ENCODE measurements around the gene ZNF341. TPM values are rescaled to one million over a fixed set of nuclear protein-coding genes. Genes with fewer than 3 reads are reported as not detected.
A peak's percentile ranks its signal among the peaks of the same experiment; 100 is the strongest.

The ZNF341 gene
- total and polyA plus RNA-seq, 9 of the 15 experiments (the other 6 are each of a cell fraction or from before 2014, with no cell fraction given): 0.08 to 2.6 (median 1.0) TPM

- TF ChIP-seq GABPB1 (CRISPR knock-in tag; IDR thresholded peaks at IDR 0.05) (no peak), FOXJ2 (tag; IDR thresholded peaks at IDR 0.05) (no peak), FOSL1 (tag; conservative IDR thresholded peaks at IDR 0.05) (no peak), ZNF197 (CRISPR knock-in tag; IDR thresholded peaks at IDR 0.05; ENCODE audit: low read depth) (no peak), ZNF431 (CRISPR knock-in tag; IDR thresholded peaks at IDR 0.05) (no peak), THAP12 (CRISPR knock-in tag; IDR thresholded peaks at IDR 0.05) (no peak), TEAD1 (CRISPR knock-in tag; IDR thresholded peaks at IDR 0.05) (peak in 1 of 2 experiments; percentile 52; a peak in 1 of 4 replicates), HNRNPLL (IDR thresholded peaks at IDR 0.05; ENCODE audit: low read depth, low read length, poor library complexity, severe bottlenecking) (no peak), GTF2A2 (tag; IDR thresholded peaks at IDR 0.05) (no peak), ZNF592 (IDR thresholded peaks at IDR 0.05) (peak; percentile 80), EWSR1 (IDR thresholded peaks at IDR 0.05; ENCODE audit: borderline replicate concordance, low read depth, partially characterized antibody) (no peak), JUN (IDR thresholded peaks at IDR 0.05; ENCODE audit: borderline replicate concordance, low read depth, low read length) (no peak), JUN (CRISPR knock-in tag; IDR thresholded peaks at IDR 0.05; ENCODE audit: borderline replicate concordance) (no peak)
Observed at GRCh38 chr20:33728463-33728862, 3.3 kb upstream of the ZNF341 start (continued).

Data from K562 (cell line).